T47D (cell line): ENCODE results near the gene PLCL2.

ENCODE experiments used
- DNase-seq, 2 experiments: peaks; one replicate each; pipeline versions ENCODE4 v3.0.0 to v3.0.0-alpha.2; 2011 to 2012; ENCODE audit warnings: low read depth in 1 of 2, low spot score in 1 of 2
- JUND ChIP-seq: IDR thresholded peaks from 2 replicates; pipeline ENCODE4 v1.6.1; 2012; ENCODE audit warnings: low read depth
- in situ Hi-C: cut with HindIII; loops from 2 replicates; pipeline ENCODE4 v1.10.0; 2016; ENCODE audit warnings: low sequenced_read_pairs, low pct_unique_long_range_greater_than_20kb

The PLCL2 gene

DNA sequence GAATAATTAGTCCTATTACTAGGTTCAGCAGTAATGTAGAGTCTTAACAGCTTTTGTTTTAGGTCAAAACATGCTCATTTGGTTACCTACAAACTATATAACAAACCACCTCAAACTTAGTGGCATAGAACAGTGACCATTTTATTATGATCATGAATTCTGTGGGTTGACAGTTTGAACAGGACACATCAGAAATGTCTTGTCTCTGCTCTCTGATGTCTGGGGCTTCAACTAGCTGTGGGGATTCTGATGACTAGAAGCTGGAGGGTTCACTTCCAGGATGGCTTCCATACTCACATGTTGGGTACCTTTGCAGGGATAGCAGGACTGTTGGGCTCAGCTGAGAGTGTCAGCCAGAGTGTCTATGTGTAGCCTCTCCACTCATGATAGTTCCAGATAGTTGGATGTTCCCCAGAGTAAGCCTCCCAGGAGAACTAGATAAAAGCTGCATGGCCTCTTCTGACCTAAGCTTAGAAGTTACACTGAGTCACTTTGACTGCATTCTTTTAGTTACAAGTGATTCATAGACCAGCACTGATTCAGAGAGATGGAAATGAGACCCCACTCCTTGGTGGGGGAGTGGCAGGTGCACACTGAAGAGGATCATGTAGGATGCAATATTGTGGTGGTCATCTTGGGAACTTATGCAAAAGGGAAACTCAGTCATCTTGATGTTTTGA lies 32.6 kb downstream of the PLCL2 start:
- TF ChIP-seq JUND, result no peak
- DNase-seq, result no peak
- in situ Hi-C loops, result no loop called here

DNA sequence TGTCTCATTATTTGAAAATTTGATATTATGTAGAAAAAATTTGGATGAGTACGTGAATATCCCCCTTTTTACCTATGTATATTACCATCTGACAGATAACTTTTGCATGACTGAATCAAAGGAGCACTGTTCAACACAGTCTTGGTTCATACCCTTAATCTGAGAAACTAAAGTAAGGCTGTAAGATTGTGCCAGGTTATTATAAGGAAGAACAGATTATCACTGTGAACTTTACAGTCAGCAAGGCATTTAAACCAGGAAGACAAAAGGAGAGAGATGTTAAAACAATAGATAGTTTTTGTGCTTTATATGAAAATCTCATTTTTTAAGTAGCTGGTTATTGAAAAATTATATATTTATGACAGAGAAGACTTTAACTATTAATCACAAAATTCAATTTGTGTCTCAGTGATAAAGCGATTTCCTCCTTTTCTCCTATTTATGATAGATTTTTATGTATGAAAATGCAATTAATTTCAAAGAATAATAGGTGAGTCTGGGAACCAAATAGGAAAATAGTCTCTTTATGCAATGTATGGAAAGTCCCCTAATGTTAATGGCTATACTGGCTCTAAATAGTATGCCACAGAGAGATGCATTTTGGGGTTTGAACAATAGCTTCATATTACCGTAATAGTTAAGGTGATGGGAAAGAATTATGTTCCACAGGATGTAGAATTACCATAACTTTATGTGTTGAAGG lies 33.4 kb downstream of the PLCL2 start:
- TF ChIP-seq JUND, result no peak
- no peak for DNase-seq
- in situ Hi-C loops, result no loop called here

- no peak for DNase-seq
- TF ChIP-seq JUND, result no peak
- in situ Hi-C loops, result no loop called here
These were observed 33.9 kb downstream of the PLCL2 start for GRCh38 chr3:16918683-16919025.

- no peak for TF ChIP-seq JUND
- in situ Hi-C loops, result no loop called here
- DNase-seq, result no peak
These were observed 38.4 kb downstream of the PLCL2 start for GRCh38 chr3:16923112-16923511.

GRCh38 chr3:16927485-16927884 lies 42.7 kb downstream of the PLCL2 start:
- no peak for DNase-seq
- no peak for TF ChIP-seq JUND
- in situ Hi-C loops, result no loop called here

- no peak for TF ChIP-seq JUND
- DNase-seq, result no peak
- in situ Hi-C loops, result no loop called here
These were observed 43.8 kb downstream of the PLCL2 start for GRCh38 chr3:16928386-16929132.

GRCh38 chr3:16929311-16929710 lies 44.6 kb downstream of the PLCL2 start:
- TF ChIP-seq JUND, result no peak
- DNase-seq, result no peak
- in situ Hi-C loops, result no loop called here

- no peak for DNase-seq
- in situ Hi-C loops, result no loop called here
- TF ChIP-seq JUND, result no peak
These were observed 48.1 kb downstream of the PLCL2 start for GRCh38 chr3:16932877-16933276.

- no peak for TF ChIP-seq JUND
- in situ Hi-C loops, result no loop called here
- DNase-seq, result no peak
These were observed 51.0 kb downstream of the PLCL2 start for GRCh38 chr3:16935781-16936180.

GRCh38 chr3:16936233-16936632 lies 51.5 kb downstream of the PLCL2 start:
- TF ChIP-seq JUND, result no peak
- in situ Hi-C loops, result no loop called here
- no peak for DNase-seq

- in situ Hi-C loops, result no loop called here
- no peak for DNase-seq
- no peak for TF ChIP-seq JUND
These were observed 52.0 kb downstream of the PLCL2 start for GRCh38 chr3:16936676-16937230.

GRCh38 chr3:16937326-16937845 lies 52.6 kb downstream of the PLCL2 start:
- in situ Hi-C loops, result no loop called here
- TF ChIP-seq JUND, result no peak
- DNase-seq, result no peak
